HUES48 (cell line): ENCODE measurements around the gene ABCA1.
"Not testable (repeated sequence)": the region's sequence is repeated elsewhere in the genome, so short reads cannot be mapped to it uniquely, and the experiment has no call there.

Source experiments
- H3K27ac ChIP-seq: one replicate; pipeline ENCODE4 v1.7.0; 2013; ENCODE audit warnings: low read depth, low read length, inconsistent platforms
- H3K27me3 ChIP-seq: 2 replicates; pipeline ENCODE4 v1.6.1; 2013; ENCODE audit warnings: mild to moderate bottlenecking, low read length; ENCODE audit not compliant: control insufficient read depth, insufficient read depth
- H3K36me3 ChIP-seq: 2 replicates; pipeline ENCODE4 v1.6.1; 2013; ENCODE audit warnings: low read length; ENCODE audit not compliant: control insufficient read depth, insufficient read depth
- H3K4me1 ChIP-seq: 2 replicates; pipeline ENCODE4 v1.6.1; 2013; ENCODE audit warnings: mild to moderate bottlenecking, low read length; ENCODE audit not compliant: control insufficient read depth, insufficient read depth
- H3K4me3 ChIP-seq: 2 replicates; pipeline ENCODE4 v1.5.1; 2013; ENCODE audit warnings: mild to moderate bottlenecking, low read depth, low read length
- H3K9ac ChIP-seq: 2 replicates; pipeline ENCODE4 v1.6.1; 2013; ENCODE audit warnings: mild to moderate bottlenecking, low read depth, low read length, moderate library complexity
- H3K9me3 ChIP-seq: 2 replicates; pipeline ENCODE4 v1.6.1; 2013; ENCODE audit warnings: low read length; ENCODE audit not compliant: control insufficient read depth, insufficient read depth

ABCA1 gene

DNA sequence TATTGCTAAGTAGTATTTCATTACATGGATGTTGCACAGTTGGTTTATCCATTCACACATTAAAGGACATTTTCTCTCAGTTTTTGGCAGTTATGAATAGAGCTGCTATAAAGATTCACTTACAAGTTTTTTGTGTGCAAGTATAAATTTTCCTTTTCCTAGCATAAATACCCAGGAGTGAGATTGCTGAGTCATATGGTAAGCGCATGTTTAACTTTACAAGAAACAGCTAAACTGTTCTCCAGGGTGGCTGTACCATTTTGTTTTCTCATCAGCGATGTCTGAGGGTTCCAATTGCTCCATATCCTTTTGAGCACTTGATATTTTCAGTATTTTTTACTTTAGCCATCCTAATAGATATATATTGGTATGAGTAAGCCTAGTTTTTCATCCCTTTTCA, 16.4 kb upstream of the ABCA1 start:
- Histone ChIP-seq H3K27me3 (no peaks in the 10 kb centered on the region), H3K36me3 (no peaks in the 10 kb centered on the region), H3K9me3 (no peaks in the 10 kb centered on the region), H3K4me1 (peaks cover 7% of the 10 kb centered on the region), H3K9ac (no peak overlapping the region), H3K4me3 (no peak overlapping the region), H3K27ac (no peak overlapping the region)

- Histone ChIP-seq H3K4me3 (no peak overlapping the region), H3K27me3 (no peaks in the 10 kb centered on the region), H3K9me3 (no peaks in the 10 kb centered on the region), H3K36me3 (no peaks in the 10 kb centered on the region), H3K9ac (no peak overlapping the region), H3K27ac (no peak overlapping the region), H3K4me1 (peaks cover 7% of the 10 kb centered on the region)
Observed at GRCh38 chr9:104941597-104941996, 13.6 kb upstream of the ABCA1 start.

DNA sequence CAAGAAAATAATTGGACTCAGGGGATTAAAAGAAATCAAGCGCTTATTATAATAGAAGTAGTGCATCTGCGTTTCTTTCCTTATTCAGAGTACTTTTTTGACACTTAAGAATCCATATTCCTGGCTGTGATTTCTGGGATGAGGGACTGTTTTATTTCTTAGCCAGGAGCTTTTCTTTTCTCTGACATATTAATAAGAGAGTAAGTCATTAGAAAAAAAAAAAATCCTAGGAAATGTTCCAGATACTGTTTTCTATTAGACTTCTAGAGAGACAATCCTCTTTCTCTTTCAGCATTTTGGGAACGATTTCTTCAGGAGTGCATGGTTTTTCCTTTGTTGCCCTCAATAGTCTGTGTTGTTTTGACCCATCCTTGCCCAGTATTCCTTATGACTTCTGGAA, 8.3 kb upstream of the ABCA1 start:
- Histone ChIP-seq H3K4me3 (no peak overlapping the region), H3K27me3 (no peaks in the 10 kb centered on the region), H3K27ac (no peak overlapping the region), H3K9me3 (no peaks in the 10 kb centered on the region), H3K9ac (no peak overlapping the region), H3K36me3 (no peaks in the 10 kb centered on the region), H3K4me1 (peaks cover 19% of the 10 kb centered on the region)

GRCh38 chr9:104935501-104935810, 7.5 kb upstream of the ABCA1 start:
- H3K9me3 ChIP-seq, H3K27ac ChIP-seq, H3K4me3 ChIP-seq, H3K27me3 ChIP-seq, H3K9ac ChIP-seq, H3K36me3 ChIP-seq: not testable (repeated sequence)
- H3K4me1 ChIP-seq: peaks cover 17% of the 10 kb centered on the region

DNA sequence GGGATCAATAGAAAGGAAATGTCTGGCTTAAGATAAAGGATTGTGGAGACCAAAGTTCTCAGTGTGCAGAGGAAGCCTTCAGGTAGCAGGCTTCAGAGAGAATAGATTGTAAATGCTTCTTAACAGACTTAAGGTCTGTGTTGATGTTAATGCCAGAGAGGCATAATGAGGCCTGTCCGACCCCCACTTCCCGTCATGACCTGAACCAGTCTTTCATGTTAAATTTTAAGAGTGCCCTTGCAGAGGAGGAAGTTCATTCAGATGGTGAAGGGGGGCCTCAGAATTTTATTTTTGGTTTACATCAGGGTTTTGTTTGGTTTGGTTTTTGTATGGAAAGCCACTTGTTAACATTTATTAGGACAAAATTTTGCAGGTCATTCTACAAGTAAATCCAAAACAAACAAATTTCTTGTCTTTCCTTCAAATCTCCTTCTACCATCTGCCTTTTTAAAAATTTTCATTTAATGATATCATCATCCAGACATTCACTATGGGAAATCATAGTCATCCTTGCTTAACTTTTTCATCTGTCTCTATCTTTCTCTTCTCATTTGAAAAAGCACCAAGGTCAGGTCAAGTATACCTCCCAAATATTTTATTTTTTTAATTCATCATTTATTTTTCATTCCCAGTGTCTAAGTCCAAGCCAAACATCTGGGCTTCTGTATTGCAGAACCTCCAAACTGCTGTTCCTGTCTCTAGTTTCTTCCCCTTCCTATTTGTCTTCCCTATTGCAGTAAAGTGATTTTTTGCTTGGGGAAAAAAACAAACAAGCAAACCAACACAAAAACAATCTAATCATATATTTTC, 6.9 kb upstream of the ABCA1 start:
- no peaks in the 10 kb centered on the region for H3K36me3 ChIP-seq
- H3K9me3 ChIP-seq: no peaks in the 10 kb centered on the region
- H3K9ac ChIP-seq: no peak overlapping the region
- no peak overlapping the region for H3K4me3 ChIP-seq
- H3K27ac ChIP-seq: no peak overlapping the region
- peaks cover 17% of the 10 kb centered on the region for H3K4me1 ChIP-seq
- H3K27me3 ChIP-seq: no peaks in the 10 kb centered on the region

GRCh38 chr9:104933091-104933490, 5.1 kb upstream of the ABCA1 start:
- H3K9ac ChIP-seq, H3K27me3 ChIP-seq, H3K27ac ChIP-seq, H3K9me3 ChIP-seq, H3K36me3 ChIP-seq, H3K4me3 ChIP-seq: not testable (repeated sequence)
- peaks cover 24% of the 10 kb centered on the region for H3K4me1 ChIP-seq

DNA sequence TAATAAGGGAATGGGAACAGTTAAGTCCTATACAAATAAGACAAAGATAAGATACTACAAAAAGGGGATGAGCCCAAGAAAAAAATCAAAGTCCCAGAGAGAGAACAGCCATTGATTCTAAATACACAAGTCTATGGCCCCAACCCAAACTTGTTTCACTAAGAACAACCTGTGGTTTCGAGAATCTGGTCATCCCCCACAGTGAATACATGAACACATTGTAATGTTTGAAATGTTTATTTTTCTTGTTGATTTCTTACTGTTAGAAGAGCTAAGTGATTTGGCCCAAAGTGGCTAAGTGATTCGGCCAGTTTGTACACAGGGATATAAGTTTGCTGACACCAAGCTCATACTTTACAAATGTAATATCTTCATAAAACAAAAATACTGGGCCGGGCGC, 3.3 kb upstream of the ABCA1 start:
- H3K4me1 ChIP-seq: peaks cover 24% of the 10 kb centered on the region
- peaks cover 12% of the 10 kb centered on the region; the same call in 1 of the 2 replicates for H3K27me3 ChIP-seq
- no peaks in the 10 kb centered on the region for H3K9me3 ChIP-seq

DNA sequence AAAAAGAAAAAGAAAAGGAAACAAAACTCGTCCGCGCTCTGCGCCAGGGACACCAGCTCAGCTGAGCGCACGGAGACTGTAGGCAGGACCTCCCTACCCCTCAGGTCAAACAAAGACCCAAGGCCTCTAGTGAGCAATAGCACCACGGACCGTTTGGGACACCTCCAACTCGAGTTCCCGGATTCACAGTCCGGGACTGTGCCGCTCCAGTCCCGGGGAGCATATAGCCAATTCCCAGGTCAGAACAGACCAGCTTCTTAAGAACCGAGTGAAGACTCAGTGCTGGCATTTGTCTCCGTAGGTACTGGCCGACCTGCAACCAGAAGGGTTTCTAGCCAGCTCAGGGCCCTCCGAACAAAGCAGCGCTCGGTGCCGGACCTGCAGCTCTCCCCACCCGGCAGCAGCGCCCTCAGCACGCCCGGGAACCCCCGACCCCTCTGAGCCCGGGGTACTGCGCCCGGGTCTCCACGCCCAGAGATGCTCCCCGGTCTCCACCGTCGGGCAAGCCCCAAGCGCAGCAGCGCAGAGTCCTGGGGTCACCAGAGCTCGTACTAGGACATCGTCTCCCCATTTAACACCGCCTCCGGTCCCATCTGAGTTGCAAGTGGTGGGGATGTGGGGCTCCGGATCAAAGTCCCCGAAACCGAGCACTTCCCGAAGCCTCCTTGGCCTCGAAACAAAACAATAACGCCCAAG, 591 bp downstream of the ABCA1 start:
- Histone ChIP-seq H3K36me3 (no peaks in the 10 kb centered on the region), H3K27ac (peak overlapping the region; percentile 59), H3K9me3 (no peaks in the 10 kb centered on the region), H3K27me3 (peaks cover 12% of the 10 kb centered on the region), H3K4me1 (peaks cover 14% of the 10 kb centered on the region), H3K4me3 (peak overlapping the region; percentile 79), H3K9ac (peak overlapping the region; percentile 47)

More for the DNA sequence above, 3.3 kb upstream of the ABCA1 start:
- Histone ChIP-seq H3K9ac (no peak overlapping the region), H3K36me3 (no peaks in the 10 kb centered on the region), H3K4me3 (no peak overlapping the region), H3K27ac (no peak overlapping the region)

DNA sequence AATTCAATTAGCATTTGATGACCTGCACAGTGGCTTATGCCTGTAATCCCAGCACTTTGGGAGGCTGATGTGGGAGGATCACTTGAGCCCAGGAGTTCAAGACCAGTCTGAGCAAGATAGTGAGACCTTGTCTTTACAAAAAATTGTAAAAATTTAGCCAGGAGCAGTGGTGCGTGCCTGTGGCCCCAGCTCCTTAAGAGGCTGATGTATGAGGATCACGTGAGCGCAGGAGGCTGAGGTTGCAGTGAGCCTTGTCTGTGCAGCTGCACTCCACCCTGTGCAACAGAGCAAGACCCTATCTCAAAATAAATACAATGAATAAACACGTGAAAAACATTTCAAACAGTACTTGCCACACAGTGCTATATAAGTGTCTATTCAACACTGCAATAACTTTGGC, 4.2 kb downstream of the ABCA1 start:
- H3K36me3 ChIP-seq: no peaks in the 10 kb centered on the region
- peaks cover 12% of the 10 kb centered on the region for H3K27me3 ChIP-seq
- no peak overlapping the region for H3K27ac ChIP-seq
- H3K9me3 ChIP-seq: no peaks in the 10 kb centered on the region
- H3K4me3 ChIP-seq: no peak overlapping the region
- no peak overlapping the region for H3K9ac ChIP-seq
- peaks cover 12% of the 10 kb centered on the region for H3K4me1 ChIP-seq

DNA sequence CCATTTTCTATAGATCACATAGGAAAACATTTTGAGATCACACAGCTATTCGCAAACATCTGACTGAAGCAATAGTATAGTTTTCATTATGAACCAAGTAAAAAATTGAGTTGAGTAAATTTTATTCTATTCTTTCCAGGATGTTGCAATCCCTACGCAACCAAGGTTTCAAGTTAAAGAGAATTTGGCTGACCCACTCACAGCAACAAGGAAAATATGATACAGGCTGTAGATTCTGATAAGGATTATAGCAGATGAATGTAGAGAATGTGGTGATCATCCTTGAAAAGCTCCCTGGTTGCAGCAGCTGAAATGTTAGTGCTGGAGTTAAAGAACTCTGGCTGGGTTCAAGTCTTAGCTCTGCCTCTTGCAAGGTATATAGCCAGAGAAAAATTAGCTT, 4.7 kb downstream of the ABCA1 start:
- Histone ChIP-seq H3K4me3 (no peak overlapping the region), H3K9ac (no peak overlapping the region), H3K36me3 (no peaks in the 10 kb centered on the region), H3K4me1 (peaks cover 7% of the 10 kb centered on the region), H3K27me3 (peaks cover 12% of the 10 kb centered on the region), H3K9me3 (no peaks in the 10 kb centered on the region), H3K27ac (no peak overlapping the region)

DNA sequence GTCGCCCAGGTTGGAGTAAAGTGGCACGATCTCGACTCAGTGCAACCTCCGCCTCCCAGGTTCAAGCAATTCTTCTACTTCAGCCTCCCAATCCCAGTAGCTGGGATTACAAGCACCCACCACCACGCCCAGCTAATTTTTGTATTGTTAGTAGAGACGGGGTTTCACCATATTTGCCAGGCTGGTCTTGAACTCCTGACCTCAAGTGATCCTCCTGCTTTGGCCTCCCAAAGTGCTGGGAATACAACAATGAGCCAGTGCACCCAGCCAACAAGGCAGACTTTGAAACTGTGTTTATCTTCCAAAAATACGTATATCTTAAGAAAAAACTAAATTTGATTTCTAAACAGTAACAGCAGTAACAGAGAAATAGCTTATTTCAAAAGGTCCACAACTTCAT, 5.2 kb downstream of the ABCA1 start:
- H3K4me1 ChIP-seq, H3K9ac ChIP-seq, H3K9me3 ChIP-seq, H3K4me3 ChIP-seq, H3K36me3 ChIP-seq, H3K27ac ChIP-seq: not testable (repeated sequence)
- peaks cover 12% of the 10 kb centered on the region for H3K27me3 ChIP-seq
